ENCODE data around the gene TIE1.

- TF ChIP-seq CTCF (conservative IDR thresholded peaks at IDR 0.05; ENCODE audit: low read length) (no peak), EZH2phosphoT487 (IDR thresholded peaks at IDR 0.05; ENCODE audit: borderline replicate concordance, low read depth, low read length) (no peak)
Measured at GRCh38 chr1:43307458-43308158, 6.8 kb downstream of the TIE1 start.
